ENCODE measurements around the gene ALDOC.

DNA sequence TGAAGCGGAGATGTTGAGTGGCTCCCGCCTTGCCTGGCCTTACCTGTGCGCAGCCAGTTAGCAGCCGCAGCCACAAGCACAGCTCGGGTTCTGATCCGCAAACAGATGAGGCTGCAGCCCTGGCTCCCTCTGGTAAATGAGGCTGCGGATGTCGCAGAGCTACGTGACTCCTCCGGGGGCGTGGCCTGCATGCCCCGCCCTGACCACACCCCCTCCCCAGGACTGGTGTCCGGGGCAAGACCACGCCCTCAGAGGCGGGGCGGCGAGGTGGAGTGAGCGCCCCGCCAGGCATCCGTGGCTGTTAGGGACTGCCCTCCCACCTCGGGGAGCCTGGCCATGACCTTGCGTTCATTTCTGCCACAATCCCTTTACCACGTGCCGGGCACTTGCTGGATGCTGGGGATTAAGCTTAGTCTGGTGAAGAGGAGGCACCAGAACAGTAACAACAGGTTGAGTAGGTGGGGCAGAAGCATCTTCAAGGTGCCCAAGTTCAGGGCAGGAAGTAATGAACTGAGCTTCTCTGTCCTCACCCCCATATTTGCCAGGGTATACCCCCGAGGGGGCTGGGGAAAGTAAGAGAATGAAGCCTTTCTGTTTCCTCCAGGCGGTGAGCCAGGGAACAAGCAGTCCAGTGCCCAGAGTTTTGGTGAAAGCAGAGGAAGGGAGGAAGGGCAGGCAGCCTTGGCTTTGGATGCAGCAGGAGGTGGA is at the start of gene ALDOC:
- no peak for TF ChIP-seq CTCF (IDR thresholded peaks at IDR 0.05; ENCODE audit: insufficient read depth, low read depth, low read length)
- TF ChIP-seq EZH2 (IDR thresholded peaks at IDR 0.05; ENCODE audit: insufficient read depth, low read length) = no peak

Data from astrocyte (in vitro differentiated cells and primary cell).